Erythroblast (primary cell): Measurements from ENCODE around the gene TMEM169.

Experiments
- GATA1 ChIP-seq: IDR thresholded peaks from 2 replicates; pipeline ENCODE4 v1.6.1; 2011; ENCODE audit warnings: low read depth, mild to moderate bottlenecking, control low read depth, low read length, moderate library complexity
- POLR2A ChIP-seq: IDR thresholded peaks from 2 replicates; pipeline ENCODE4 v1.6.1; 2011; ENCODE audit warnings: mild to moderate bottlenecking, low read length

DNA sequence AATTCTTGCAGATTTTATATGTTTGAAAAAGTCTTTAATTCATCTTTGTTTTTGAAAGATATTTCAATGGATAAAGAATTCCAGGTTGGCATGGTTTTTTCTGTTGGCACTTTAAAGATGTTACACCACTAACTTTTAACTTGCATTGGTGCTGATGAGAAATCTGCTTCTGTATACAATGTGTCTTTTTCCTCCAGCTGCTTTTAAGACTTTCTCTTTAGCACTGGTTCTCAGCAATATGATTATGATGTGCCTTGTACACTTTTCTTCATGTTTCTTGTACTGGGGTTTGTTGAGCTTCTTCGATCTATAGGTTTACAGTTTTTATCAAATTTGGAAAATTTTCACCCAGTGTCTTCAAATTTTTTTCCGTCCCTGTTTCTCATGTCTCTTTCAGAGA is 29.3 kb upstream of the TMEM169 start:
- TF ChIP-seq POLR2A: no peak
- TF ChIP-seq GATA1: no peak
